M059J (cell line): ENCODE measurements around the gene ADAMTS17. TPM values are rescaled to one million over a fixed set of nuclear protein-coding genes. Genes with fewer than 3 reads are reported as not detected.

Experiments used
- DNase-seq: peaks from one replicate; pipeline ENCODE4 v3.0.0-alpha.2; 2012; ENCODE audit warnings: low read depth
- total RNA-seq: library from RNA; depleted of rRNA; stranded (reverse); fragments of >200 nt; shearing (Covaris generic); gene quantifications from 2 replicates; pipeline ENCODE4 v1.2.3, GENCODE V29; 2014

The ADAMTS17 gene
- total RNA-seq, 1 experiment from 2014 or later = 0.02 TPM

- DNase-seq = no peak
Observed at GRCh38 chr15:99978426-99978825, 363.3 kb downstream of the ADAMTS17 start.

- no peak for DNase-seq
Observed at GRCh38 chr15:99977929-99978328, 363.8 kb downstream of the ADAMTS17 start.

- peak; percentile 72 for DNase-seq
Observed at GRCh38 chr15:99976811-99977271, 364.9 kb downstream of the ADAMTS17 start.

- DNase-seq = no peak
Observed at GRCh38 chr15:99976000-99976399, 365.8 kb downstream of the ADAMTS17 start.

- no peak for DNase-seq
Observed at GRCh38 chr15:99974246-99974645, 367.5 kb downstream of the ADAMTS17 start.

GRCh38 chr15:99973351-99973750, 368.4 kb downstream of the ADAMTS17 start:
- no peak for DNase-seq

- no peak for DNase-seq
Observed at GRCh38 chr15:99970891-99971430, 370.8 kb downstream of the ADAMTS17 start.

GRCh38 chr15:99969261-99969920, 372.4 kb downstream of the ADAMTS17 start:
- DNase-seq = no peak

GRCh38 chr15:99967841-99968371, 373.9 kb downstream of the ADAMTS17 start:
- DNase-seq = peak; percentile 88

GRCh38 chr15:99966815-99967214, 375.0 kb downstream of the ADAMTS17 start:
- no peak for DNase-seq

GRCh38 chr15:99965376-99965775, 376.4 kb downstream of the ADAMTS17 start:
- no peak for DNase-seq

- no peak for DNase-seq
Observed at GRCh38 chr15:99963976-99964375, 377.8 kb downstream of the ADAMTS17 start.

- DNase-seq = peak; percentile 58
Observed at GRCh38 chr15:99963096-99963825, 378.5 kb downstream of the ADAMTS17 start.

- no peak for DNase-seq
Observed at GRCh38 chr15:99962006-99962561, 379.7 kb downstream of the ADAMTS17 start.

GRCh38 chr15:99961011-99961441, 380.7 kb downstream of the ADAMTS17 start:
- DNase-seq = peak; percentile 46

- DNase-seq = no peak
Observed at GRCh38 chr15:99959326-99959725, 382.4 kb downstream of the ADAMTS17 start.

- no peak for DNase-seq
Observed at GRCh38 chr15:99958426-99959097, 383.2 kb downstream of the ADAMTS17 start.

GRCh38 chr15:99957642-99958013, 384.1 kb downstream of the ADAMTS17 start:
- DNase-seq = no peak

GRCh38 chr15:99956820-99957641, 384.7 kb downstream of the ADAMTS17 start:
- DNase-seq = no peak

- DNase-seq = no peak
Observed at GRCh38 chr15:99956022-99956775, 385.6 kb downstream of the ADAMTS17 start.
